PC-3 (cell line): ENCODE measurements around the gene KSR2.

Experiments
- EZH2 ChIP-seq: fragments of 300-600 bp; sonication (generic); IDR thresholded peaks from one replicate; pipeline ENCODE4 v1.6.1; 2017; ENCODE audit warnings: antibody characterized with exemption, mild to moderate bottlenecking, low read length; ENCODE audit not compliant: unreplicated experiment
- EZH2phosphoT487 ChIP-seq: fragments of 300-600 bp; sonication (generic); IDR thresholded peaks from 2 replicates; pipeline ENCODE4 v1.6.1; 2018; ENCODE audit warnings: mild to moderate bottlenecking, antibody characterized with exemption, low read length, borderline replicate concordance
- TF ChIP-seq, protein P1 (sequence below): fragments of 300-600 bp; sonication (generic); conservative IDR thresholded peaks from 2 replicates; pipeline ENCODE4 v1.5.1; 2017; ENCODE audit warnings: antibody characterized with exemption, low read depth, mild to moderate bottlenecking, low read length

DNA sequence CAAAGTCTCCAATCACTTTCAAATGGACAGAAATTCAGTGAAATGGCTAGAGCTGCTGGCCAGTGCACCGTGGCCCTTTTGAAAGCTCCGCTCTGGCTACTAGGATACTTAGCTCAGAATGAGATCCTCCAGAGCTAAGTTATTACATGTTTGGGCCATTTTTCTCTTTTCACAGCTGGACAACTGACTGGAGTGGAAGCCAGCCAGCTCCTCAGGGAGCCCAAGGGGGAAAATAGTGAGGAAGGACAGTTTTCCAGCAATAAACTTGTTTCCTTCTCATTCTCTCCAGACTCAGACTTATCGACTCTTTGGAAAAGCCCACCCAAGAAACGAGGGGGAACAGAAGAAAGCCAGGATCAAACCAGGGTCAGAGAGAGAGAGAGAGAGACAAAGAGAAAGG is 266.0 kb downstream of the KSR2 start:
- TF ChIP-seq, protein P1, sequence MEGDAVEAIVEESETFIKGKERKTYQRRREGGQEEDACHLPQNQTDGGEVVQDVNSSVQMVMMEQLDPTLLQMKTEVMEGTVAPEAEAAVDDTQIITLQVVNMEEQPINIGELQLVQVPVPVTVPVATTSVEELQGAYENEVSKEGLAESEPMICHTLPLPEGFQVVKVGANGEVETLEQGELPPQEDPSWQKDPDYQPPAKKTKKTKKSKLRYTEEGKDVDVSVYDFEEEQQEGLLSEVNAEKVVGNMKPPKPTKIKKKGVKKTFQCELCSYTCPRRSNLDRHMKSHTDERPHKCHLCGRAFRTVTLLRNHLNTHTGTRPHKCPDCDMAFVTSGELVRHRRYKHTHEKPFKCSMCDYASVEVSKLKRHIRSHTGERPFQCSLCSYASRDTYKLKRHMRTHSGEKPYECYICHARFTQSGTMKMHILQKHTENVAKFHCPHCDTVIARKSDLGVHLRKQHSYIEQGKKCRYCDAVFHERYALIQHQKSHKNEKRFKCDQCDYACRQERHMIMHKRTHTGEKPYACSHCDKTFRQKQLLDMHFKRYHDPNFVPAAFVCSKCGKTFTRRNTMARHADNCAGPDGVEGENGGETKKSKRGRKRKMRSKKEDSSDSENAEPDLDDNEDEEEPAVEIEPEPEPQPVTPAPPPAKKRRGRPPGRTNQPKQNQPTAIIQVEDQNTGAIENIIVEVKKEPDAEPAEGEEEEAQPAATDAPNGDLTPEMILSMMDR, result no peak
- no peak for TF ChIP-seq EZH2phosphoT487
- TF ChIP-seq EZH2, result no peak
